LoVo (cell line): Measurements from ENCODE around the gene NAALAD2.
"Not testable (repeated sequence)": the region's sequence is repeated elsewhere in the genome, so short reads cannot be mapped to it uniquely, and the experiment has no call there.

Source experiments
- DNase-seq: peaks from one replicate; pipeline ENCODE4 v3.0.0-alpha.2; 2016; ENCODE audit warnings: low spot score

Gene NAALAD2

GRCh38 chr11:90192869-90193582 is 58.6 kb downstream of the NAALAD2 start:
- no peak for DNase-seq

GRCh38 chr11:90197377-90197776 is 62.9 kb downstream of the NAALAD2 start:
- DNase-seq: no peak

GRCh38 chr11:90202342-90202741 is 67.9 kb downstream of the NAALAD2 start:
- DNase-seq: no peak

- DNase-seq: no peak
These were observed 69.9 kb downstream of the NAALAD2 start for GRCh38 chr11:90204407-90204806.

GRCh38 chr11:90204832-90205646 is 70.6 kb downstream of the NAALAD2 start:
- peak; percentile 60 for DNase-seq

GRCh38 chr11:90207992-90208391 is 73.5 kb downstream of the NAALAD2 start:
- not testable (repeated sequence) for DNase-seq

GRCh38 chr11:90208857-90209256 is 74.4 kb downstream of the NAALAD2 start:
- no peak for DNase-seq

- DNase-seq: no peak
These were observed 78.9 kb downstream of the NAALAD2 start for GRCh38 chr11:90213322-90213721.

GRCh38 chr11:90216611-90217010 is 82.1 kb downstream of the NAALAD2 start:
- DNase-seq: no peak

- no peak for DNase-seq
These were observed 84.1 kb downstream of the NAALAD2 start for GRCh38 chr11:90218606-90219005.

- DNase-seq: no peak
These were observed 85.0 kb downstream of the NAALAD2 start for GRCh38 chr11:90219438-90219837.

GRCh38 chr11:90220391-90220790 is 85.9 kb downstream of the NAALAD2 start:
- DNase-seq: no peak

GRCh38 chr11:90221803-90222458 is 87.5 kb downstream of the NAALAD2 start:
- no peak for DNase-seq

GRCh38 chr11:90222459-90223247 is 88.2 kb downstream of the NAALAD2 start, which contains the start of gene CHORDC1:
Gene CHORDC1 (minus strand): TSS chr11:90223049. CDS start chr11:90222954, 95 bp downstream.
- peak; percentile 90 for DNase-seq

GRCh38 chr11:90223248-90223585 is 88.8 kb downstream of the NAALAD2 start:
- DNase-seq: no peak

GRCh38 chr11:90228056-90228455 is 93.6 kb downstream of the NAALAD2 start:
- no peak for DNase-seq

GRCh38 chr11:90229791-90230190 is 95.3 kb downstream of the NAALAD2 start:
- peak; percentile 25 for DNase-seq

GRCh38 chr11:90234977-90235376 is 100.5 kb downstream of the NAALAD2 start:
- DNase-seq: no peak

GRCh38 chr11:90235526-90235925 is 101.1 kb downstream of the NAALAD2 start:
- DNase-seq: no peak

- no peak for DNase-seq
These were observed 102.5 kb downstream of the NAALAD2 start for GRCh38 chr11:90237004-90237403.

- DNase-seq: not testable (repeated sequence)
These were observed 105.6 kb downstream of the NAALAD2 start for GRCh38 chr11:90239967-90240636.
